Measurements from ENCODE around the gene SMARCD3.

- TF ChIP-seq CTCF (IDR thresholded peaks at IDR 0.05), result no peak
- TF ChIP-seq POLR2A (IDR thresholded peaks at IDR 0.05), result no peak
Measured at GRCh38 chr7:151236406-151236805, 12.1 kb downstream of the SMARCD3 start.
